Peyer's patch (tissue), 4 donors: ENCODE measurements around the gene C2orf68.

Experiments
- CTCF ChIP-seq, 6 experiments: fragments of 450-650 bp in 4 of 6; fragments of 200-600 bp in 2 of 6; sonication (generic) in 1 of 6; IDR thresholded peaks; one replicate each; pipeline ENCODE4 v1.5.1; 2017 to 2019; ENCODE audit warnings: antibody characterized with exemption in 6 of 6, mild to moderate bottlenecking in 3 of 6, moderate library complexity in 1 of 6
- POLR2A ChIP-seq, 2 donors: fragments of 450-650 bp; IDR thresholded peaks; one replicate each; pipeline ENCODE4 v1.5.1; 2017; ENCODE audit warnings: antibody characterized with exemption in 2 of 2, mild to moderate bottlenecking in 2 of 2, moderate library complexity in 2 of 2

- TF ChIP-seq CTCF (IDR thresholded peaks at IDR 0.05) (no peak), POLR2A (IDR thresholded peaks at IDR 0.05) (no peak)
These were observed 2.0 kb upstream of the C2orf68 start for GRCh38 chr2:85613717-85614515.
